Inflammatory macrophage treated with lipopolysaccharide for 1 hour (primary cell): ENCODE data around the gene HPSE2.
"Not testable (repeated sequence)": the region's sequence is repeated elsewhere in the genome, so short reads cannot be mapped to it uniquely, and the experiment has no call there.

Experiments used
- DNase-seq, 2 donors: peaks; one replicate each; pipeline ENCODE4 v3.0.0-alpha.2; 2020 to 2022

The HPSE2 gene

DNA sequence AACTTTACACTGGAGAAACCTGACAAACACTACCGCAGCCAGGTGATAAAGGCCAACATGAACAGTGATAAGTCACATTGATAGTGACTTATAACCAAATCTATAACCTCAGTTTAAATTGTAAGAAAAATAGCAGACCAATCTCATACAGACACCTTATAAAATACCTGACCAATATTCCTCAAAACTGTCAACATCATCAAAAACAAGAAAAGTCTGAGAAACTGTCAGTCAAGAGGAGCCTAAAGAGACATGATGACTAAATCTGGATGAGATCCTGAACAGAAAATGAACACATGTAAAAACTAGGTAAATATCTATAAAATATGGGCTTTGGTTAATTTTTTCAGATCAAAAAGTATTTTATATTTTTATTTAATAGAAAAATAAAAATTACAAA lies 233.3 kb downstream of the HPSE2 start:
- DNase-seq, result no peak

DNA sequence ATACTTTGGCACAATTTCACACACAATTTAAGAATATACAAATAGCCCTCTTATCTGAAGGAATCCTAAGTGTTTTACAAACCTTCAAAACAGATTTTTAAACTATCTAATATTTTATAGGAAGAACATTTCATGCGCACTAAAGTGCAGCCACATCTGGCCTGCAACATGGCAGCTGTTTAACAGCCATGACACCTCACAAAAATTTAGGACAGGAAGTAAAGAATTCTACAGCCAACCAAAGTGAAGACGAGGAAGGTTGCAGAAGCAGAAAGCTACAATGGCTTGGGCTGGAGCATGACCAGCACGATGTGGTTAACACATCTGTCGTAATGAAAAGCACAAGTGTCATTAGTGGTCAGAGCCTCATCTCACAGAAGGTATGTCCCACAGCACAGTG lies 238.1 kb downstream of the HPSE2 start:
- no peak for DNase-seq

DNA sequence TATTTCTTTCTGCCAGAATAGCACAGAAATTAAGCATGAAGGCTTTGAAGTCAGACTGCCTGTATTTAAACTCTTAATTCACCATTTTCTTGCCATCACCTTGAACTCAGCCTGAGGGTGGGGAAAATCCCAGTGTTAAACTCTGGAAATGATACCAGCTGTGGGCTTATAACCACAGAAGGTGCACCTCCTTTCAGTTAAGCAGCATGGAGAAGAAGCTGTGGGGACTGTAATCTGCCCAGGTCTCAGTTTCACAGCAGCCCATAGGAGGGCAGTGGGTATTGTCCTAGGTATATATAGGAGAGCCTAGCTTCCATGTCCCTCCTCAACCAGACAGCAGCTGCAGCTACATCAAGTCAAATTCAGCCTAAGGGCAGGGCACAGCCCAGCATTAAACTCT lies 241.6 kb downstream of the HPSE2 start:
- DNase-seq, result no peak

DNA sequence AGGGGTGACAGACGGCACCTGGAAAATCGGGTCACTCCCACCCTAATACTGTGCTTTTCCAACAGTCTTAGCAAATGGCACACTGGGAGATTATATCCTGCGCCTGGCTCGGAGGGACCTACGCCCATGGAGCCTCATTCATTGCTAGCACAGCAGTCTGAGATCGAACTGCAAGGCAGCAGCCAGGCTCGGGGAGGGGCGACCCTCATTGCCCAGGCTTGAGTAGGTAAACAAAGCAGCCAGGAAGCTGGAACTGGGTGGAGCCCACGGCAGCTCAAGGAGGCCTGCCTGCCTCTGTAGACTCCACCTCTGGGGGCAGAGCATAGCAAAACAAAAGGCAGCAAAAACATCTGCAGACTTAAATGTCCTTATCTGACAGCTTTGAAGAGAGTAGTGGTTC lies 251.9 kb downstream of the HPSE2 start:
- DNase-seq, result not testable (repeated sequence)

DNA sequence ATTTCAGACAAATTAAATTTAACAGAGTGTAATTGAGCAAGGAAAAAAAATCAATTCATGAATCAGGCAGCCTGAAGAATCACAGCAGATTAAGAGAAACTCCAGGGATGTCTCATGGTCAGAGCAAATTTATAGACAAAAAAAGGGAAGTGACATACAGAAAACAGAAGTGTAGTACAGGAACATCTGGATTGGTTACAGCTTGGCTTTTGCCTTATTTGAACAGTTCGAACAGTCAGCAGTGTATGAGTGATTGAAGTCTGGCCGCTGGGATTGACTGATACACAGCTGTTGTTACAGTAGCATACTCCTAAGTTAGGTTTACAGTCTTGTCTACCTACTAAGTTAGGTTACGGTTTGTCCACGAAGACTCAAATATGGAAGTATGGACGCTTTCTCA lies 255.3 kb downstream of the HPSE2 start:
- no peak for DNase-seq

DNA sequence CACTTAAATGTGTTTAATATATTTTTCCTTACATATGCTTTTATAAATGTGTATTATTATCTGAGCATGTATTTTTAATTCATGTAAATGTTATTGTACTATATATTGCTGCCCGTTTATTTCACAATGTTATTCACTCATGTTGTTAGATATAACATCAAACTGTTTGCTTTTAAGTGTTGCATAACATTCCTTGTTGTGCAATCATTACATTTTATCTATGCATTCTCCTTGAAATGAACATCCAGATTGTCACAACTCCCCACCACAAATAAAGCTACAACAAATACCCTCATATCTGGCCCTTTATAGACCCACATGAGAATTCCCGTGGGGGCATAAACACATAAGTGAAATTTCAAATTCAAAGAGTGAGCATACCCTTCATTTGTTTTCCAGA lies 264.2 kb downstream of the HPSE2 start:
- DNase-seq, result no peak

DNA sequence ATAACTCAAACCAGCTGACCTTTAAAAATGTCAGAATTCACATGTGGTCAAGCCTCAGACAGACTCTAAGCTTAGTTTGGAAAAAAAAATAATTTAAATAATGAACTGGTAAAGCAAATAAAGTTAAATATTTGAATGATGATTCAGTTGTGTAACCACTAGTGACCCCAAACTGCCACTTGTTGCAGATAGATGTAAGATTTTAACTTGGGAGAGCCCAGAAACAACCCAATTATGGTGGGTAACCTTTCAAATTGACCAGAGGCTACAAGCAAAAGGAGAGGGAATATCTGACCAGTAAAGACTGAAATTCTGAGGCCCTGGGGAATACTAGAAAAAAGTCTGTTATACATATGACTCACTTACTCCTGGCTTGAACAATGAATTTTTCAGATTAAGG lies 268.1 kb downstream of the HPSE2 start:
- DNase-seq, result no peak

DNA sequence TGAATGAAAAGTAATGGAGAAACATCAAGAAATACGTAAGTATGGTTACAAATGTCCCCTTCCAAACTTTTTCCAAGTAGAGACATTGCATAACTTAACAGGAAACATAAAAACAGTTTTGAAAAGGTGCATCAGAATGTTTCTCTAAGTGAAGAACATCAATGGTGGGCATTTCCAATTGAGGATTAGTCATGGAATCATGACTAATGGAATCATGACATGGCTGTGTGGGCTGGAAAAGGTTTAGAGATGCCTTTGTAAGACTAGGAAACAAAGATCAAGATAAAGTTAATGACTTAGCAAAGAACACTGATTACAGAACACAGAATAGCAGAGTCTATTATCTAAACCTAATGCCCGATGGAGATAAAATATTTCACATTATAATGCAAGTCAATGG lies 272.0 kb downstream of the HPSE2 start:
- no peak for DNase-seq

DNA sequence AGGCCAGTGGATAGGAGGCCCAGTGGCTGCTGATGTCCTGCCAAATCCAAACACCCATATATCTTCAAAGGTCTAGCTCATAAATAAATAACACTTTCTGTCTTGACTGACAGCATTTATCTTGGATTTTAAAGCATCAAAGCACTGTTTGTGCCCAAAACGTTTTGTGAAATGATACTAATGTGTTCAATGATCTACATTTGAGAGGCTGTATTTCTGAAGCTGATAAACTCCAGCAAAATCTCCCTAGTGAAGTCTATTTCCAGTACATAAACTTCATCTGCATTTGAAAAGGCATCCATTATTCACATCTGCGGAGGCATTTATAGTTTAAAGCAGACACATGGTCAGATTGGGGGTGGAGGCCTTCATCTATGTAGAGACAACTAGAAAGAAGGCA lies 276.3 kb downstream of the HPSE2 start:
- no peak for DNase-seq

DNA sequence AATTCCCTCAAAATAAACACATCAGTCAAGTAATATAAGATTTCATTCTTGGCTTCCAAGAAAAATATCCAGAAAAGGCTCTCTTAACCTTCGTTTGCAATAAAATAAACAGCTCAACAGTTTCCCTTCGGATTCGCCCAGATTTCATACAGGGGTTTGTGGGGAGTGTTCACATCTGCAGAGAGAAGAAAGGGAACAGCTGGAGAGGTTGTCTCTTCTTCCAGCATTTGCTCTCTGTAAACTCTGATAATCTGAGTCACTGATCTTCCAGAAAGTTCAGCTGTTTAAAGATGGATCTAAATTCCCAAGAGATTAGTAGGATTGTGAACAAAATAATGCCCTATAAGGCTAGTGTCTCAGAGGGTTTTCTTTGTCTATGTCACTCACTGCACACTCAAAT lies 277.9 kb downstream of the HPSE2 start:
- no peak for DNase-seq

DNA sequence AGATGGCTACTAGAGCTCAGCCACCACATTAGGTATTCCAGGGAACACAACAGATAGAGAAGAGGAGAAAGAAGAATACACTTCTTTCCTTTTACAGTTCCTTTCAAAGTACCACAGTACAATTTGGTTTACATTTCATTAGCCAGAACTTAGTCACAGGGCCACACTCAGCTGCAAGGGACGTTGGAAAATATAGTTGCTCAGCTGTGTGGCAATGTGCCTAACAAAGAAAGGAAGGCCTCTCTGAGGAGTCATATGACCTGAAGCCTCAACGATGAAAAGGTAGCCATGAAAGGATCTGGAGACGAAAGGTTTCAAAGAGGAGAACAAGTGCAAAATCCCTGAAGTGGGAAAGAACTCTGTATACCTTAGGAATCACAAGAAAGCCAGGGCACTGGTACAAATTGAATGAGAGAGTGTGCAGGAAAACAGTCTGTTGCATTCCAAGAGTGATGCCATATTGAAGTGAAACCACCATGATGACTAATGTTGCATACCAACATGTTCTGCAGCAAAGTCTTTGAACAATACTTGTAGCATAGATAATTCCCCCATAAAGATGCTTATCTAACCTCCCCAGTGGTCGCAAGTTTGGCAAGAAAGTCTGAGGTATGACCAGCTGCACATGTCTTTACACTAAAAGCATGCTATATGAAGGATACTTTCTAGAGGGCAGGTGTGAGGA lies 278.9 kb downstream of the HPSE2 start:
- DNase-seq, result no peak

DNA sequence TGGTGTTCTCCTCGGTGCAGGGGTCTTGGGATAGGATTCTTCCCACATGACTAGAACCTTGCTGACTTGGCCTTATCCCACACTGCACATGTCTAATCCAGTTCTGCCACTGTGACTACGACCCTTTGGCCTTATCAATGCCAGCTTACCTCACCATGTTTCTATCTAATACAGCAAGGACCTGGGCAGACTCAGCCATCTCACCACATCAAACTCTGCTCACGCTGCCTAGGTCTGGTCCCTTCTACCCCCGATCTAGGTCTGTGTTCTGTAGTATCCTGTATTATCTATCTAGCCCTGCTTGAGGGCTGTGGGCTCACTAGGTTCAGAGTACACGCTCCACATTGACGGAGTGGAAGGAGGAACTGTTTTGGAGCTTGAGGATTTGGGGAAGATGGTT lies 282.4 kb downstream of the HPSE2 start:
- DNase-seq, result no peak

DNA sequence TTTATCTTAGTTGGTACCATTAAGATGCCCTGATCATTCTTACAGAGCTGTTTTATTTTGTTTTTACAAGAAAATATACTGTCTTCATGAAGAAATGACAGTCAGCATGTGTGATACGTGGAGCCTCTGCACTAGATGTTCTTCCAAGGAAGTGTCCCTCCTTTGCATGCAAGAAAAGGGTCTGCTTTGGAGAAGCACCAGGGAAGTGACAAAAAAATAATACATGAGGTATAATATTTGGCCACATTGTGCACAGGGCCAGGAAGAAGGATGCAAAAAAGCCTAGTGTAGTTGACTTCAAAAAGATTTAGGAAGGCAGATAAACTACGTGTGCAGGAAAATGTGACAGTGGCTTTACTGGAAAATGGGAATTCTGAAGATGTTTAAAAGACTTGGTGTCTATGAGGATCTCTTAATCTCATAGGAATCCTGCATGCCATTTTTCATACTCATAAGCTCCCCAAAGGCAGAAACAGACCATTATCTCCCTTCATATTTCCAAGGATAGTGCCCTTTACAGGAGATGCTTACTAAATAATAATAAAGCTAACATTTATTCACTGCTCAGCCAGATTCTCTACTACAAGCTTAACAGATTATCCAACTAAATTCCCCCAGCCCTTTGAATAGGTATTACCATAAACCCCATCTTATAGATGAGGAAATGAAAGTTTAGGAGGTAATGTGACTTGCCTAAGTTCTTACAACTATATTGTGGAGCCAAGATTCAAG lies 284.2 kb downstream of the HPSE2 start:
- DNase-seq, result no peak

DNA sequence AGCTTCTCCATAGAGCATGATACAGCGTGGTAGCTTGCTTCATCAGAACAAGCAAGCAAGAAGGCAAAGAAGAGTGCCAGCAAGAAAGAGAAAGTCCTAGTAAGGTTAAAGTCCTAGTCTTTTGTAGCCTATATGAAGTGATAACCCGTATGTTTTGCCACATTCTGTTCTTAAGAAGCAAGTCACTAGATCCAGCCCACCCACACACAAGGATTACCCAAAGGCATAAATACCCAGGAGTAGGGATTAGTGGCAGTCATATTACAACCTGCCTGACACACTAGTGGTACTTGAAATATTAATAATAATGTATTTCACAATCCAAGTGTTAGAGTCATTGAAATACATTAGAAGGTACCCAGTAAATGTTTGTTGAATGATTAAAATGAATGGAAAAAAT lies 285.5 kb downstream of the HPSE2 start:
- DNase-seq, result no peak

DNA sequence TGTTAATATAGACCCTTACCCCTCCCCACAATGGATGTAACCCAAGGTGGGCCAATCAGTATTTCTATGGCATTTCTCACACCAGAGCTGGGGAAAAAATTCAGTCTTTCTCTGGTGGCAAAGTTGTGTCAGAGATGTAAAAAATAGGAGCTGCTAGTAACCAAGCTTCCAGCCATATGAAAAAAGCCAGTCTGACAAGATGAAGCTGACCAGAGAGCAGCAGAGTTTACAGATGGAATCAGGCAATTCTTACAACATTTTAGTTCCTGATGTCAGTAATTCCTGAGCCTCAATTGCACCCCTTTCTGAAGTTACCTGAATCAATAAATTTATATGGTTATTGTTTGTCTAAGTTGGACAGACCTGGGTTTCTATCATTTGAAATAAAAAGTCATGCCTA lies 286.3 kb downstream of the HPSE2 start:
- no peak for DNase-seq

DNA sequence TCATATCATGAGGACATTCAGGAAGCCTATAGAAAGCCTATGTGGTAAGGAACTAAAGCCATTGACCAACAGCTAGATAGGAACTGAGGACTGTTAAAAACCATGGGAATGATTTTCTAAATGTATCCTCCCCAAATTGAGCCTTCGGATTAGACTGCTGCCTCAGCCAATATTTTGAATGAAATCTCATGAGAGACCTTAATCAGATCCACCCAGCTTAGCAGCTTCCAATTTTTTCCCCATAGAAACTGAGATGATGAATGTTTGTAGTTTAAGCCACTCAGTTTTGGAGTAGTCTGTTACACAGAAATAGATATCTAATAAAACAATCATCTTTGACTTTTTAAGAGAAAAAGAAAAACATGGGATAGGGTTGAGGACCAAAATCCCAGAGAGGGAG lies 292.0 kb downstream of the HPSE2 start:
- no peak for DNase-seq

DNA sequence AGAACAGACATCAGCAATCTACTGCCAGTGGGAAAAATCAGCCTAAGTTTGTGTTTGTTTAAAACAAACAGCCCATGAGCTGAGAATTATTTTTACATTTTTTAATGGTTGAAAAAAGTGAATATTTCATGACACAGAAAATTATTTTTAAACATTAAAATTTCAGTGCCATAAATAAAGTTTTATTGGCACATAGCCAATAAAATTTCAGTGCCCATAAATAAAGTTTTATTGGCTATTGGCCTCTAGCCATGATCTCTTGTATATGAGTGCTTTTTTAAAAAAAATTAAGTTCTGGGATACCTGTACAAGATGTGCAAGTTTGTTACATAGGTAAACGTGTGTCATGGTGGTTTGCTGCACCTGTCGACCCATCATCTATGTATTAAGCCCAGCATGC lies 305.9 kb downstream of the HPSE2 start:
- no peak for DNase-seq

DNA sequence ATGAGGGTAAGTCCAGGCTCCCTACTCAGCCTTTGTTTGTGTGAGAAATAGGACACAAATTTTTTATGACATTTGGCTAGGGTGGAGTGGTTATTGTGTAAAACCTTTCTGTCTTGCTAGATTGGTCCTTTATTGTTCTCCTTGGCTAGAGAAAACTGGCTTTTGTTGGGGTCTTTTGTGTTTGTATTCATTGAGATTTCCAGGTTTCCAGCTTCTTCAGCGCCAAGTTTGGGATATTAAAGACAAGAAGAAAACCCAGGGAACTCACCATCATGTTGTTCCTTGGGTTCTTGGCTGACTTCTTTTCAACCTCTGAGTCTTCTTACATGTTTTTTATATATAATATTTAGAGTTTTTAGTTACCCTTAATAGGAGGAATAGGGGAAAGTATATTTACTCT lies 310.0 kb downstream of the HPSE2 start:
- no peak for DNase-seq

DNA sequence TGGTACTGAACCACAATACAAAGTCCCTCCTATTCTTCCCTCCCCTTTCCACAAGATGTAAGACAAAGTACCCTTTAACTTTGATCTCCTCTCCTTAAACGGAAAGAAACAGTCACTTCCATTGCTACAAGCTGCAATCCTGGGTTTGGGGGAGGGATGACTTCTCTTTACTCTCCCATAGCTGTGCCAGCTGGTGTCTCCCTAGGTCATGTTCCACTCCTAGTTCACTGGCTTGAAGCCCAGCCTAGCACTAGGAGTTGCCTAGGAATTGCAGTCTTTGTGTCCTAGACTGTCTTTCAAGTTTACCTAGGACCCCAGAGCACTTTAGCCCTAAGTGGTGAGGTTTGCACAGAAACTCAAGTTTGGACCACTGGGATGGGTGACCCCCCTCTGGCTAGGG lies 311.1 kb downstream of the HPSE2 start:
- DNase-seq, result no peak

DNA sequence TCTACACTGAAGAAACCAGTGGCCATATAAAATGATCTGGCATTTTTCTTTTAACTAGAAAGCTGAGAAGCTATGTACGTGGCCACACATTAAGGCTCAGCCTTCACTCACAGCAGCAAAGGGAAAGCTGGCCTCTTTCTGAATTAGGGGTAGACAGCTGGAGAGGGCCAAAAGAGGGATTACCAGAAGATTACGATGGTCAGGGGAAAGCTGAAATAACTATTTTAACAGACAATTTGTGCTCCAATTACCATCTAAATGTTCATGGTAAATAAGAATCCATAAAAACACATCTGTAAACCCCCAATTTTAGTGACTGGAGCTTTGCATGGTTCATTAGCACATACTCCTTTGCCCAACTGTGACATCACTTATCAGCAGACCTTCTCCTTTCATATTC lies 314.3 kb downstream of the HPSE2 start:
- DNase-seq, result no peak

DNA sequence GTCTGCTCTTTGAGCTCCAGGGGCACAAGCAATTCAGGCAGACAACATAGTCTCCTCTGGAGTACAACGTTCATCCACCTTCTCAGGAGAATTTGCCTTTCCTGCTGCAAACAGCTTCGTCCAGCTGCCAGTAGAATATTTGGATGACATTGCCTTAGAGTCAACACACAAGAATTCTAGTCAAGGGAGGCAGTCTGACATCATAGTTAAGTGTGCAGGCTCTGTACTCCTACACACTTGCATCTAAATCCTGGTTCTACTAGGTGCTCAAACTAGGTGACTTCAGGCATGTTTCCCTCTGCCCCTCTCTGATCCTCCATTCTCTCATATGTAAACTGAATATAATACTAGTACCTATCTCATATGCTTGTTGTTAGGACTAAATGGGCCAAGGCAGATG lies 314.8 kb downstream of the HPSE2 start:
- no peak for DNase-seq

DNA sequence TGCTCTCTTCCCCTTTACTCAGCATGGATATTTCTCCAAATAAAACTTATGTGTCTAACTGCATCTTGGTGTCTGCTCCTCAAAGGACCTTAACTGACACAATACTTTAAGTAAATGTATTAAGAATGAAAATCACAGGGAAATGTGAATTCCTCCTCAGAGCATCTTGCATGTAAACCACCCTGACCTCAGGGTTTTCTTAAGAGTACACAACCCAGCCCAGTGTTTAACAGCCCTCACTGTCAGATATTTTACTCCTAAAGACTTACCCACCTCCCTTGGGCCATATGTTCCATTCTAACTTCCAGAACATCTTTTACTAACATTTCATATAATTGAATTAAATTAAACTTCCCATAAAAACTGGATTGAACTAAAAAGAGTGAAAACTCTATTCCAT lies 315.3 kb downstream of the HPSE2 start:
- no peak for DNase-seq

DNA sequence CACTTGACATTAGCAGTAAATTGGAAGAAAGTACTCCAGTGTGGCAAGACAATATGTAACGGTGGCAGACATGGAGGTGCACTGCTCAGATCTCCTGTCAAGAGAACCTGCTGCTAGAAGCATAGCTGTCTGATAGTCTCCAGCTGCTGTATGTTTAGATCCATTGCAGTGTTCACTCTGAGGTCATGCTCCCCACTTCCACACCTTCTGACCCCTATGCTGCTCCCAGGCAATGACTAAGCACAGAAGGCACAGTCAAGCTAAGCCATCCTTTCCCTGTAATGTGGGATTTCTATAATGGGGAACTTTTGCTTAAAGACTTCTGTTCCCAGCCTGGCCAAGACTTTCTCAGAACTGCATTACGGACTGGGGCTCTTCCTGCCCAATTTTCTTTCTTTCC lies 315.8 kb downstream of the HPSE2 start:
- no peak for DNase-seq

DNA sequence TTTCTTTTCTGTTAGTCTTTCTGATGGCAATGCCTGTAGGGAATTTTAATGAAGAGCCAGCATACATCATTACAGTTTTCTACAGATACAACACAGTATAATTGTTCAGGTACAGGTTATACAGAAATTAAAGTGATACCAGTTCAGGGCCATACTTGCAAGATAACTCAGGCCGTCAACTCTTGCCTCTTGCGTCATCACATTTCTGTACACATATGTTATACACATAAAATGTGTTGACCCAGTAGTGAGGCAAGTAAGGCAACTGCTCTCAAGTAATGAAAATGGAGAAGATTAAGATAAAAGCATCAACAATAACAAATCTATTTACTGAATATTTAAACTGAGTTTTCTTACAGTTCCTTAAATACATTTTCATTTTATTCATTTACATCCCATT lies 317.8 kb downstream of the HPSE2 start:
- no peak for DNase-seq

DNA sequence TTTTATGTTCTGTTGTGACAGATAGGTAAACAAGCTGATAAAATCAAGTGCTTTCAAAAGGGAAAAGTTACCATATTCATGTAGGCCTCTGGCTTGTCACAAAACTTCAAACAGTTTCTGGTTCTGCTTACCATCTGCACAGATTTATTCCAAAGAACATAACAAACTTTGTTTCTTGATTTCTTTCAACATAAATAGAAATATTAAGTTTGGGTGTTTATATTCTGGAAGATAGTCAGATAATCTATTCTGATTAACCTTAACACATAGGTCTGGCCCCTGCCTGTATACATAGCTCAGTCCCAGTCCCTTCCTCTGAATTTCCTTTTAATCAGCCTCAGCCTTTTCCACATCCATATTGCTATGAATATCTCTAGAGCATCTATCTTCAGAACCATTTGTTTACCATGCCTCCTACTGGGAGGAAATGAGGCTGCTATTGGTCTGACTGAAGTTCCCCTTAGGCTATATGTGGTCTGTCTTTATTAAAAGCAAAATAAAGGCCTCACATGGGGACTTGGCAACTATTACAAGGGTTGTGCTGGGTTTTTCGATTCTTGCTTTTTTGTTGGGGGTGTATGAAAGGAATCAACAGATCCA lies 319.0 kb downstream of the HPSE2 start:
- DNase-seq, result no peak
